HL-60/S4 treated with retinoic acid at 250 ng/mL for 4 days and 3 days (cell line): ENCODE results near the gene RIPOR3.
"Not testable (repeated sequence)": the region's sequence is repeated elsewhere in the genome, so short reads cannot be mapped to it uniquely, and the experiment has no call there.

Experiments used
- in situ Hi-C: fragments of 300-500 bp; cut with MboI; formaldehyde crosslinking; loops from 2 replicates; pipeline ENCODE4 v1.7.0; 2022; ENCODE audit warnings: low sequenced_read_pairs

Gene RIPOR3

DNA sequence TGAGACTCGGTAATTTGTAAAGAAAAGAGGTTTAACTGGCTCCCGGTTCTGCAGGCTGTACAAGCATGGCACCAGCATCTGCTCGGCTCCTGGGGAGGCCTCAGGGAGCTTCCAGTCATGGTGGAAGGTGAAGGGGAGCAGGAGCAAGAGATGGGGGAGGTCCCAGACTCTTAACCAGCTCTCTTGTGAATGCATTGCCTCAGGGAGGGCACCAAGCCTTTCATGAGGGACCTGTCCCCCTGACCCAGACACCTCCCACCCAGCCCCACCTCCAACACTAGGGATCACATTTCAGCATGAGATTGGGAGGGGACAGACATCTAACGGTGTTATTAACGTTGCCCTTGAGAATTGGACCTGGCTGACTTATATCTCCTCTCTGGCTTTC lies 112.6 kb downstream of the RIPOR3 start:
- in situ Hi-C loops, result loop anchor here (10.0 kb wide), 1 partner anchor 114 kb away; no protein-coding TSS in a partner anchor

DNA sequence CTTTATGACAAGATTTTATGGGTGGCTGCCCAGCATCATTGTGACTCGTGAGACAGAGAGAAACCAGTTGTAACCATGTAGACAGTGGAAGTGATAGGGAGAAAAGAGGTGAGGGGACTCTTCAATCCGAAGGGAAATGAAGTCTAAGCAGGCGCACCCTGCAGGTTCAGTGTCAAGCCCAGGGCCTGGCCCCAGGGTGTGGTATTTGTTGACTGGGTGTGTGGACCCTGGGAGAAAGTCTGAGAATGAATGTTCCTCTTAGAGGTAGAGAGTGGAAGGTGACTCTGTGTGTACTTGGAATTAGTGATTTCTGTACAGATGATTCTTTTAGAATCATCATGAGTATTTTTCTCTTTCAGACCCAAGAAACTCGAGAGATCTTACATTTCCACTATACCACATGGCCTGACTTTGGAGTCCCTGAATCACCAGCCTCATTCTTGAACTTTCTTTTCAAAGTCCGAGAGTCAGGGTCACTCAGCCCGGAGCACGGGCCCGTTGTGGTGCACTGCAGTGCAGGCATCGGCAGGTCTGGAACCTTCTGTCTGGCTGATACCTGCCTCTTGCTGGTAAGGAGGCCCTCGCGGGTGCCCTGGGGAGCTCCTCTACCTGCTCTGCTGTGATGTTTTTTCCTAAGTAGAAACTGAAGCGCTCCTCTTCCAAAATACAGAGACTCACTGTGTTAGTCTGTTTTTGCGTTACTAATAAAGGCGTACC lies 113.1 kb downstream of the RIPOR3 start:
- in situ Hi-C loops, result loop anchor here (10.0 kb wide), 1 partner anchor 113 kb away; no protein-coding TSS in a partner anchor

DNA sequence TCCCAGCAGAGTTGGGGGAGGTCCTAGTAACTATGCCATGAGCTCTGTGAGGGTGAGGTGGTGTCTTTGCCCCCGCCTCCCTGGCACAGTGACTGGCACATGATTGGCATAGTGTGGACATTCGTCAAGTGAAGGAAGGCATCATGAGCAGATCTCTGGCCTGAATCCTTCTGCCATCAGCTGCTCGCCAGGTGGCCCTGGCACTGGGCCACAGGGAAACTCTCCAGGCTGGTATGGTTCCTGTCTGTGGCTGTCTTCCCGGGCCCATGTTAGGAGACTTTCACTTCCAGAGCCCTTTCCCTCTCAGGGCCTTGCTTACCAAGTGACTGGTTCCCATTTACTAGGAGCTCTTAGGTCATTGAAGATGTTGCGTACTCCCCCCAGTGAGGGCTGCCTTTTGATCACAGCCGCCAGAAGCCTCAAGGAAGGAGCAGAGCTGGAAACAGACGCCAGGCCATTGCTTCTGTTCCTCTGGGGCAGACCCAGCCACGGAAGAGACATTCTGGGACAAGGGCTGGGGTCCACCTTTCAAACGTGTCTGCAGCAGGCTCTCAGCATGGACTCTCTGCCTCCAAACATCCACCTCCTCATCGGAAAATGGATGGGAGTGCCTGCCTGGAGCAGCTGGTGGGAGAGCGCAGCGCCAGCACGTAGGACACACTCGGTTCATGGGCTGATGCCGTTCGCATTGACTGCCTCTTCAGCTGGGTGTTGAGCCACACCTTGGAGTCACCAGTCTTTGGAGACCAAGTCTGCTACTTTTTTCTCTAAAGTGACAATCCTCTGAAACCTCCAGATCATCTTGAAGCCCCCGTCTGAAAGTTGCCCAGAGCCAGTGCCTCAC lies 113.9 kb downstream of the RIPOR3 start:
- in situ Hi-C loops, result loop anchor here (10.0 kb wide), 1 partner anchor 113 kb away; no protein-coding TSS in a partner anchor

- in situ Hi-C loops, result loop anchor here (10.0 kb wide), 1 partner anchor 111 kb away; no protein-coding TSS in a partner anchor
Observed at GRCh38 chr20:50575865-50576720, 115.2 kb downstream of the RIPOR3 start.

DNA sequence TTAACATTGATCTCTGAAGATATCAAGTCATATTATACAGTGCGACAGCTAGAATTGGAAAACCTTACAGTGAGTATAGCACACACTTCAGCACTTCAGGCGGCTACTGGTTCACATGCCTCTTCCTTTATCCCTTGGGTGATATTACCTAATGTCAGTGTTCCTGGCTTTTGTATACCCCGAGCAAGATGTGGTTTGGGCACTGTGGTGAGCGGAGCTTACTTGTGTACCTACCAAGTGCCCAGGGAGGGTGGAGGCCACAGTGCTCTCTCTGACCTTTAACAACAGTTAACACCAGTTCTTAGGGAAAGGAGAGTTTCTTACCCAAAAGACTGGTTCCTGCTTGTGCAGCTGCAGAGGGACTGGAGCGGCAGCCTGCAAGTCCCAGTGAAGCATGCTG lies 116.8 kb downstream of the RIPOR3 start:
- in situ Hi-C loops, result loop anchor here (5.0 to 10.0 kb wide), 2 partner anchors 110 to 392 kb away; no protein-coding TSS in a partner anchor

- in situ Hi-C loops, result loop anchor here (5.0 to 10.0 kb wide), 2 partner anchors 109 to 392 kb away; no protein-coding TSS in a partner anchor
Observed at GRCh38 chr20:50574108-50574507, 117.2 kb downstream of the RIPOR3 start.

DNA sequence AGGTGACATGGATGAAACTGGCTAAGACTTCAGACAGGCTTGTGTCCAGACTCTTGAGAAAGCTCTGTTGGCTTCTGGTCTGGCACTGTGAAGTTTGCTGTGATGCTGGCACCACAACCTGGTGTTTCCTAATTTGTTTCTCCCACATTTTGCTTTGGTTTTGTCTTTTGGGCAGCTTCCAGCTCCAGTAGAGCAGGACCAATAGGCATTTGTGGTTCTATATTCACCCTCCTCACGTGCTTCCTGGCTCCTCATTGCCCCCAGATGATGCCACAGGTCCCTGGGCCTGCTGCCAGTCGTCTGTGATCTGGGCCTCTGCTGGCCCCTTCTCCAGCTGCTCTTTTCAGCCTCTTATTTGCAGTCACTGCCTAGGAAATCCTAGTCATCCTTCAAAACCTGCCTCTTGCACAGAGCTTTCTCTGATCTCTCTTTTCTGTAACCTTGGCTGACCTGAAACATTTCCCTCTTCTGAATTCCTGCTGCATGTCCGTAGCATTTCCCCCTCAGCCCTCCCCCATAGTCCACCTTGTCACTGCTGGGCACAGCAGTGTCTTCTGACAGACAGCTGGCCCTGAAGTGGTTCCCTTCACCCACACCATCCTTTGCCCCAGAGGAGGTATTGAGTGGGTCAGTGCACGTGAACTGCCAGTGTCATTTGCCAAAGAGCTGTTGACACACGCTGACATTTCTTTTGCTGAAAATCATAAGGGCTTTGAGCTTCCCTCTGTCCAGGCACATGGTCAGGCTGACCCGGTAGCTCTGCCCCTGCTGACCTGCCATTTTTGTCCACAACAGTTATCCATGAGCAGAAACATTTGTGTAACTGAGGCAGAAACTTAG lies 118.2 kb downstream of the RIPOR3 start:
- in situ Hi-C loops, result loop anchor here (5.0 to 10.0 kb wide), 2 partner anchors 108 to 391 kb away; no protein-coding TSS in a partner anchor

DNA sequence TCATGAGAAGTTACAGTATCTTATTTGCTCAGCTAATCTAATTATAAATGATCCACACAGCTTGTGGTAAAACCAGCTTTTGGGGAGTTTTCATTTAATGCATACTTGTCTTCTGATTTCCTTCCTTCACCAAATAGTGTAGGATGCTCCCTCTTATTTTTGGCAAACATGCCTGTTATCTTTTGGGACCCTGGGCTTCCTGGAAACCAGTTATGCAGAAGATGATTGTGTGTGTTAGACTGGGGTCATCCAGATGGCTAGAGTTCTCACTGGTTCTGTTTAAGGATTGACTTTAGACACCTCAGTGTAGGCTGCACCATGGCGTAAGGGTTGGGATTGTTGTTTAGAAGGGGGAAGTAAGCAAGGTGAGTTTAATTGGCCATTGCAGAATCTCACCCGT lies 119.9 kb downstream of the RIPOR3 start:
- in situ Hi-C loops, result loop anchor here (5.0 to 10.0 kb wide), 2 partner anchors 107 to 389 kb away; no protein-coding TSS in a partner anchor

GRCh38 chr20:50569864-50570836 lies 121.2 kb downstream of the RIPOR3 start:
- in situ Hi-C loops, result loop anchor here (5.0 to 10.0 kb wide), 2 partner anchors 105 to 388 kb away; no protein-coding TSS in a partner anchor

GRCh38 chr20:50569487-50569863 lies 121.9 kb downstream of the RIPOR3 start:
- in situ Hi-C loops, result not testable (repeated sequence)

DNA sequence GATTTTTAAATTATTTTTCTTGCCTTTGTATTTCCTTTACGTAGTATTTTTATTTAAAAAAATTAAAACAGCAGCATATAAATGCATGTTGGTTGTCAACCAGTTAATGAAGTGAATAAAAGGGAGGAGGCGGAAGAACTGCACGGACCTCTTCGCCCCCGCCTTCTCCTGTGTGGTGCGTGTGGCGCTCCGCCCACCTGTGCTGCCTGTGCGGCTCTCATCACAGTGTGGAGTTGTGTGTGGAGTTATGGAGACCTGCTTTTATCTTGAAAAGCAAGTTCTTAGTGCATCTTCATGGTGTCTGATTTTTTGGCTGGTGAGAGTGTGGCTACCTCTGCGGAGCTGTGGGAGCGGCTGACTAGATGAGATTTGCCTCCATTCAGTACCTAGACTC lies 122.8 kb downstream of the RIPOR3 start:
- in situ Hi-C loops, result no loop called here

DNA sequence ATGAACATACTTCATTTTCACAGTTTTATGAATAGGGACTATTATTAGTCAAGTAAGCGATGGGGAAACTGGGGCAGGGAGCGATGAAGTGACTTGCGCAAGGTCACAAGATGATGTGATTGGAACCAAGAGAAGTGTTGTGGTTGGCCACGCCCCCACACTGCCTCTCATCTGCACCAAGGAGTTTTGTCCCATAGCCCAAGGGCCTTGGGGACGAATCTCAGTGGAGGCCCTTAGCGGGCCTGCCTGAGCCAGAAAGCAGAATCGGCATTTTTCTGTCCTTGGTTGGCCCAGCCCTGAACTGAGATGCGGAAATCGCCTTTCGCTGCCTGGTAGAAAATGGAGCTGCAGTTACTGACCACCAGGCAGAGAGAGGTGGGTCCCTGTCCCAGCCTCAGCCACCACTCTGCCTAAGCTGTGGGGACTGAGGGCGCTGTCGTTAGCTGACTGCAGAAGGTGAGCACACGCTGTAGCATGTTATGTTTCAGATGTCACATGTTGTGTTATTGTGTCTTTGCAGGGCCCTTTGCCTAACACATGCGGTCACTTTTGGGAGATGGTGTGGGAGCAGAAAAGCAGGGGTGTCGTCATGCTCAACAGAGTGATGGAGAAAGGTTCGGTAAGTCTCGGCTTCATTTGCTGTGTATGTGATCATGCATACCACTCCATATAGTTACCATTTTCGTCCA lies 123.3 kb downstream of the RIPOR3 start:
- in situ Hi-C loops, result no loop called here

- in situ Hi-C loops, result no loop called here
Observed at GRCh38 chr20:50565871-50566270, 125.5 kb downstream of the RIPOR3 start.

GRCh38 chr20:50565383-50565782 lies 126.0 kb downstream of the RIPOR3 start:
- in situ Hi-C loops, result no loop called here

DNA sequence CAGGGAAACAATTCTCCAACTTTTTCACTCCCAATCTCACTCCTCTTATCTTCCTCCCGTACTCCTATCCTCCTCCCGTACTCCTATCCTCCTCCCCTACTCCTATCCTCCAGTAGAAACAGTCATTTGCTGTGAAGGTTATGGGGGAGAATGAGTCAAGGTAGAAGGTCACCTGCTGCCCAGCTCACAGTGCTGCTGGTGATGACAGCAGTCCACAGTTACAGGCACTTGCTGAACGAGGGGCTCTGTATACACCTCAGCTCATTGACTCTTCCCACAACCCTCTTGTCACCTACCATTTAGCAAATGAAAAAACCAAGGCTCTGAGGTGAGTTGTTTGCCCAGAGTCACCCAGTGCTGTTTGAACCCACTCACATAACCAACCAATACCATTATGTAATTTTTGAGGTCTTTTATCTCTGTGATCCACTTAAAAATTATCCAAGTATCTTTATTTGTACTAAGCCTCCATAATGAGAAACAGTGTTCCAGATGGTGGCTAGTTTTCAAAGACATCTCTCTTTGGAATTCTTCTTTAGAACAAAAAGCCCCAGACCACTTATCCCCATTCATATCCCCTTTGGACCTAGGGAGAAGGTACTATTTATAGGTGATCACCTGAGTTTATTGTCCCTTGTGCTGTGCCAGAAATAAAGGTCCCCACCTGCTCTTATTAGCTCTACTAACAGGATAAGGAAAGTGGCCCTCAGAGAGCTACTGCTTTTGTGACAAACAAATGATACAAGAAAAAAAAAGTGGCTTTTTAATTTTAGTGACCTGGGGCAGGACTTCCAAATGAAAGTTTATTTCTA lies 128.0 kb downstream of the RIPOR3 start:
- in situ Hi-C loops, result no loop called here

GRCh38 chr20:50562262-50562701 lies 129.1 kb downstream of the RIPOR3 start:
- in situ Hi-C loops, result no loop called here
